ENCODE data around the gene TMCO1. TPM values are rescaled to one million over a fixed set of nuclear protein-coding genes. Genes with fewer than 3 reads are reported as not detected.
A peak's percentile ranks its signal among the peaks of the same experiment; 100 is the strongest.

Gene TMCO1
- total RNA-seq, 2 experiments from 2014 or later = 57.9 to 60.8 TPM

- CTCF ChIA-PET = interaction anchor here (1.5 kb wide), 1 partner anchor 19 kb away, joined by 3 read pairs; the partner anchor contains the start of gene ALDH9A1
- Mint-ChIP-seq H3K27me3 (no peaks in the 10 kb centered on the region), H3K27ac (peak overlapping the region; percentile 15), H3K9me3 (no peaks in the 10 kb centered on the region), H3K4me3 (no peak overlapping the region), H3K4me1 (ENCODE audit: low read depth) (peaks cover 16% of the 10 kb centered on the region), H3K36me3 (ENCODE audit: low read depth) (peaks cover 62% of the 10 kb centered on the region)
- DNase-seq (no peak), ATAC-seq (peak; percentile 20)
- intact Hi-C loops (cut with micrococcal nuclease) = no loop called here
- POLR2A ChIA-PET = no interaction called here
- TF ChIP-seq, protein P1, sequence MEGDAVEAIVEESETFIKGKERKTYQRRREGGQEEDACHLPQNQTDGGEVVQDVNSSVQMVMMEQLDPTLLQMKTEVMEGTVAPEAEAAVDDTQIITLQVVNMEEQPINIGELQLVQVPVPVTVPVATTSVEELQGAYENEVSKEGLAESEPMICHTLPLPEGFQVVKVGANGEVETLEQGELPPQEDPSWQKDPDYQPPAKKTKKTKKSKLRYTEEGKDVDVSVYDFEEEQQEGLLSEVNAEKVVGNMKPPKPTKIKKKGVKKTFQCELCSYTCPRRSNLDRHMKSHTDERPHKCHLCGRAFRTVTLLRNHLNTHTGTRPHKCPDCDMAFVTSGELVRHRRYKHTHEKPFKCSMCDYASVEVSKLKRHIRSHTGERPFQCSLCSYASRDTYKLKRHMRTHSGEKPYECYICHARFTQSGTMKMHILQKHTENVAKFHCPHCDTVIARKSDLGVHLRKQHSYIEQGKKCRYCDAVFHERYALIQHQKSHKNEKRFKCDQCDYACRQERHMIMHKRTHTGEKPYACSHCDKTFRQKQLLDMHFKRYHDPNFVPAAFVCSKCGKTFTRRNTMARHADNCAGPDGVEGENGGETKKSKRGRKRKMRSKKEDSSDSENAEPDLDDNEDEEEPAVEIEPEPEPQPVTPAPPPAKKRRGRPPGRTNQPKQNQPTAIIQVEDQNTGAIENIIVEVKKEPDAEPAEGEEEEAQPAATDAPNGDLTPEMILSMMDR (IDR thresholded peaks at IDR 0.05) = no peak
Observed at GRCh38 chr1:165678509-165678908, 90.2 kb downstream of the TMCO1 start.

Other genes starting within 250 kb of the TMCO1 start
- gene LRRC52, start 224.9 kb downstream of the TMCO1 start, total RNA-seq = not detected
- 10 to 100 TPM; 23.8 to 26.1 TPM for gene MGST3, start 137.6 kb downstream of the TMCO1 start, total RNA-seq
- gene ALDH9A1, start 70.3 kb downstream of the TMCO1 start, total RNA-seq = 10 to 100 TPM; 25.6 to 28.2 TPM
- gene UCK2, start 58.7 kb upstream of the TMCO1 start, total RNA-seq = 10 to 100 TPM; 66.5 to 72.2 TPM

Measured in activated CD8-positive, alpha-beta T cell treated with anti-CD3 and anti-CD28 coated beads for 36 hours (primary cell).